GM19438 (cell line): ENCODE data around the gene SLC30A7.

Experiments
- ATAC-seq: cut with Tn5 transposase; IDR thresholded peaks from one replicate; pipeline ENCODE4 v1.9.1; 2021; ENCODE audit warnings: low read depth; ENCODE audit not compliant: unreplicated experiment

Gene SLC30A7

DNA sequence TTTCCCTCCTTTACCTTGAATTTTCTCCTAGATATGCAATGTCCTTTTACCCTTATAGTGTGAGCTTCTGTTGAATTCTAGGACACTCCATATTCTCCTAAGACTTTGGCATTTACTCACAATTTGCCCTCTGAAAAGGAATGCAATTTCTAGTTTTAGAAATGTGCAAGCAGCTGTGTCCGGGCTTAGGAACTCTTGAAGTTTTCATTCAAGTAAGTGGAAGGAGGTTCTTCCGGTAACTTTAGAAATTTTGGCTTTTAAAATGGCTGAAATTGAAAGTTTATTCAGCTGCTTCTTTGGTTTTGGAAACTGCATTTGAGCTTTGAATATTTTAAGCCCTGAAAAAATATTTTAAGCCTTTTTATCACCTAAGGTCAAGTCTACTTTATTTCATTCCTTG lies 73.4 kb downstream of the SLC30A7 start:
- ATAC-seq, result no peak

GRCh38 chr1:100971021-100971420 lies 75.1 kb downstream of the SLC30A7 start:
- ATAC-seq, result no peak

- ATAC-seq, result no peak
Observed at GRCh38 chr1:100972185-100972584, 76.3 kb downstream of the SLC30A7 start.

GRCh38 chr1:100976936-100977335 lies 81.0 kb downstream of the SLC30A7 start:
- ATAC-seq, result no peak

DNA sequence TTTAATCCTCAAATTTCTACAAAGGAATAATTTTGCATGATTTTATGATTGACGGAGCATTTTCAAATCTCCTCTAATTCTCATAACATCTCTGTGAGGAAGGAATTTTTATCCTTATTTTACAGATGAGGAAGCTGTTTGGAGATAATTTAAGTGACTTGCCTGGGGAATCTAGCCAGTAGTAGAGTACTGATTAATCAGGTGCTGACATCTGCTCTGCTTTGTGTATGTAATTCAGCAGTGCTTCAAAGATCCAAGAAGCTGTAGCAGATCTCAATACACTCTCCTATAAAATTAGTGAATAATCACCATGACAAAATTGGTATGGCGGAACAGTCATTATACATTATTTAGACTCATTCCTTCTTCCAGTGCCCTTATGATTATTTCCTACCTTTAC lies 83.7 kb downstream of the SLC30A7 start:
- no peak for ATAC-seq

DNA sequence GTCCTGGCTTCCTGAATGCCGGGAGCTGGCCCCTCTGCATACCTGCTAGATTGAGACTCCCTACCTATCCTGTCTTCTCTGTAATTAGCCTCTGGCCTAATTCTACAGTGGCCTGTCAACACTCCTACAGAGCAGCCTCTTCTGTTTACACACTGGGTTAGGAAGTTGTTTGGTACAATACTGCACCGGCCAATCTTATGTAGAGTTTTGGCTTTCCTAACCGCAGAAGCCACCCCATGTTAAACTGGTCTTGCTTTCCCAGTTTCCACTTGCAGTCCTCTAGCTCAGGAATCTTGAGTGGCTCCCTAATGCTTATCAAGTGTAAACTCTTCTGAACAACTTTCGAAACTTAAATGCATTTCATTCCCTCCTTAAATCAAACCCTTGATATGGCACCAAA lies 86.9 kb downstream of the SLC30A7 start:
- ATAC-seq, result no peak

DNA sequence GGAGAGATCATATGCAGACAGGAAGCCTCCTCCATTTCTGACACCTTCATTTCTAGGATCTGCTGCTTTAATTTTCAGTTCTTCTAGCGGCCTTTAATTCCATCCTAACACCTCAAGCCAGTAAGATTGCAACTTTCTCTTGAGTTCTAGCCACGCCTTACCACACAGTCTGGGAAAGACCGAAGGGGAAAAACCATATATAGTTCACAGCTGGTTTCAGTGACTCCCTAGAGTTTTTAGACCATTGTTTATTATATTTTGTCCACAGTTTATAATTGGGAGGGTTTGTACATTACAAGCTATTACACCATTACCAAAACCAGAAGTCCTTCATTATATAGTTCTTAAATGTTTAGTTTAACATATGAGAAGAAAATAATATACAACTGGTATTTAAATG lies 92.2 kb downstream of the SLC30A7 start:
- no peak for ATAC-seq

DNA sequence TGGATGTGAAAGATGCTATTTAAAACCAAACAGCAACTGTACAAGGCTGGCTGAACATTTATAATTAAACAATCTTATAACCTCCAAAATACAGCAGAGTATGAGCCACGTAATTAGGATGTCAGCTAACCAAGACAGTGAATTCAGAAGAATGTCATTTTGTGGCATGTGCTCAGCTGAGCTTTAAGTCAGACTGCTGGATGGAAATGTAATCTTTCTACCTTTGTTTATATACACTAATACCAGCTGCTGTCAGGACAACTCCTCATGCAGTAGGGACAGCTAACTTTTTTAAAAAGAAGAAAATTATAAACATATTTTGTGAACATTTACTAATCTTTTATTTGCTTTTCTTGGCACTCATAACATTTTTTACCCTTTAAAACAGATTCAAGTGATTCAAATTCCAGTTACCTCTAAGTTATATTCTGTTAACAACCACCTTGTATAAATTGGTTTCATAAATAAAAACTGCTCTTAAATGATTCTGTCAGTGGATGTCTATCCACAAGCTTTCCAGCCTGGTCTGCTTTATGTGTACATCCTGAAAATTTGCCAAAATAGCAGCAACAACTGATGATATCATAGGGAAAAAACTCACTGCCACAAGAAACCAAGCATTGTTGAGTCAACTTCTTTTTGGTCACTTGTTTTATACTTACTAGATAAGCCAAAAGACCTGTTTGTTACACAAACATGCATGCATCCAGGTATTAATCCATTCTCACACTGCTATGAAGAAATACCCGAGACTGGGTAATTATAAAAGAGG lies 93.6 kb downstream of the SLC30A7 start:
- no peak for ATAC-seq

- no peak for ATAC-seq
Observed at GRCh38 chr1:100995198-100995988, 99.5 kb downstream of the SLC30A7 start.

DNA sequence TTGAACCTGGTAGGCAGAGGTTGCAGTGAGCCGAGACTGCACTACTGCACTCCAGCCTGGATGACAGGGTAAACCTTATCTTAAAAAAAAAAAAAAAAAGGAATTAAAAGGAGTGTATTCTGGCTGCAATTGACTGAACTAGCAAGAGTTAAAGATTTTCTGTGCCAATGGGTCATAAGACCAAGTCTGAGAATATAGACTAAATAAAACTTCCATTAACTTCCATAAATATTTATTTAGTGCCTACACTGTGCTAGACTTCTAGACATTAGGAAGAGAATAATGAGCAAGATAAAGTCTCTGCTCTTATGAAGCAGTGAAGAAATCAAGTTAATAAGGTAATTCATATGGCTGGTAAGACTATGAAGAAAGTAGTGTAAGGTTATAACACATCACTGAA lies 102.5 kb downstream of the SLC30A7 start:
- no peak for ATAC-seq

GRCh38 chr1:101000131-101000873 lies 104.4 kb downstream of the SLC30A7 start:
- ATAC-seq, result no peak

GRCh38 chr1:101002551-101002950 lies 106.7 kb downstream of the SLC30A7 start:
- no peak for ATAC-seq

GRCh38 chr1:101003012-101003650 lies 107.2 kb downstream of the SLC30A7 start:
- no peak for ATAC-seq

DNA sequence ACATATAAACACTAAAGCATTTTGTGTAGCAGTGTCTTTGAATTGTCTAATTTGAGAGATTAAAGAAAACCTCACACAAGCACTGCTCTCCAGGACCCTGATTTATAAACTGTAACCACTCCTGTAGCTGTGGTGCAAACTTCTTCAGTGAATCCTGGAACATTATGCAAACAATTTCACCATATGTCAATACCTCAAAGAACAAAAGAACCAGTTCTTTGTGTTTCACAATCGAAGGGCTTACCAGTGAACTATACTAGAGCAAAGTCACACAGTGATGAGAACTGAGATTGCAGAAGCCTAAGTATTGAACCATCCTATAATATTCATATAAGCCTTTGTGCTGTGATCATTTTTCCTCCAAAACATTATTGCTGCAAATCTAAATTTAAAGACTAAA lies 108.2 kb downstream of the SLC30A7 start:
- no peak for ATAC-seq

GRCh38 chr1:101004670-101005069 lies 108.8 kb downstream of the SLC30A7 start:
- no peak for ATAC-seq

- ATAC-seq, result no peak
Observed at GRCh38 chr1:101005183-101005582, 109.3 kb downstream of the SLC30A7 start.

DNA sequence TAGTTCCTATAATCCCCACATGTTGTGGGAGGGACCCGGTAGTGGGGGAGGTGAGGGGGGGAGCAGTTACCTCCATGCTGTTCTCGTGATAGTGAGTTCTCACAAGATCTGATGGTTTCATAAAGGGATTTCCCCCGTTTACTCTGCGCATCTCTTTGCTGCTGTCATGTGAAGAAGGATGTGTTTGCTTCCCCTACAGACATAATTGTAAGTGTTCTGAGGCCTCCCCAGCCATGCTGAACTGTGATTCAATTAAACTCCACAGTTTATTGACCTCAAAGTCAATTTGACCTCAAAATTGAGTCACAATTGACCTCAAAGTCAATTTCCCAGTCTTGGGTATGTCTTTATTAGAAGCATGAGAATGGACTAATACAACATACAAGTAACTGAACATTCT lies 110.0 kb downstream of the SLC30A7 start:
- ATAC-seq, result no peak

DNA sequence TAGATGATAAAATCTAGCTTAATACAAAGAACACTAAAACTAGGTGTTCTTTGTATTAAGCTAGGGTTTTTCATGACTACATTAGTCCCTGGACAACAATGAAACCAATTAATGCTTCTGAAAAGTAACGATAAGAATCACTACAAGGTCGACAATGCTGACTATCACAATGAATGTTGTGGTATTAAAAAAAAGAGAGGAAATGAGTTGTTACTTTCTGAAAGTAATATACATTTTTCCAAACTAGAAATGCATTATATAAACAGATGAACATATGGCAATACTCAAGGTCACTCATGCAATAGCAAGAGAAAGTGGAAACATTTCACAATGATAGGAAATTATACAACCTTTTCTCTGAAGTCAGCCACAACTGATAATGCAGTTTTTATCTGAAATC lies 110.7 kb downstream of the SLC30A7 start:
- no peak for ATAC-seq

GRCh38 chr1:101008229-101008834 lies 112.4 kb downstream of the SLC30A7 start:
- no peak for ATAC-seq

GRCh38 chr1:101013776-101014175 lies 117.9 kb downstream of the SLC30A7 start:
- ATAC-seq, result no peak
